GM08714 (cell line): Measurements from ENCODE around the gene TMEM222.

Source experiments
- H3K4me3 ChIP-seq: fragments of 200-500 bp; sonication (Bioruptor generic); 2 replicates; pipeline ENCODE4 v1.5.1; 2014; ENCODE audit warnings: mild to moderate bottlenecking, low read length, inconsistent platforms
- ZNF274 ChIP-seq: IDR thresholded peaks from 2 replicates; pipeline ENCODE4 v1.6.1; 2012; ENCODE audit warnings: mild to moderate bottlenecking, low read depth, low read length

TMEM222 gene

GRCh38 chr1:27342391-27342777 is 20.4 kb downstream of the TMEM222 start:
- TF ChIP-seq ZNF274, result no peak
- peak overlapping the region; percentile 68; the same call in 1 of the 2 replicates for H3K4me3 ChIP-seq

GRCh38 chr1:27342778-27343638 is 21.0 kb downstream of the TMEM222 start:
- TF ChIP-seq ZNF274, result no peak
- peak overlapping the region; percentile 68; the same call in 1 of the 2 replicates for H3K4me3 ChIP-seq

- H3K4me3 ChIP-seq, result peak overlapping the region; percentile 68; the same call in 1 of the 2 replicates
- TF ChIP-seq ZNF274, result no peak
Measured at GRCh38 chr1:27343639-27344025, 21.7 kb downstream of the TMEM222 start.

GRCh38 chr1:27345272-27345671 is 23.3 kb downstream of the TMEM222 start:
- TF ChIP-seq ZNF274, result no peak
- no peak overlapping the region for H3K4me3 ChIP-seq

GRCh38 chr1:27346357-27346756 is 24.4 kb downstream of the TMEM222 start:
- H3K4me3 ChIP-seq, result no peak overlapping the region
- TF ChIP-seq ZNF274, result no peak

- H3K4me3 ChIP-seq, result no peak overlapping the region
- no peak for TF ChIP-seq ZNF274
Measured at GRCh38 chr1:27346991-27347624, 25.1 kb downstream of the TMEM222 start.

GRCh38 chr1:27348861-27349783 is 27.2 kb downstream of the TMEM222 start:
- no peak overlapping the region for H3K4me3 ChIP-seq
- no peak for TF ChIP-seq ZNF274

- TF ChIP-seq ZNF274, result no peak
- H3K4me3 ChIP-seq, result no peak overlapping the region
Measured at GRCh38 chr1:27349784-27350662, 28.1 kb downstream of the TMEM222 start.

- no peak overlapping the region for H3K4me3 ChIP-seq
- TF ChIP-seq ZNF274, result no peak
Measured at GRCh38 chr1:27350663-27351540, 28.9 kb downstream of the TMEM222 start.

GRCh38 chr1:27351541-27352107 is 29.7 kb downstream of the TMEM222 start:
- no peak overlapping the region for H3K4me3 ChIP-seq
- no peak for TF ChIP-seq ZNF274

- TF ChIP-seq ZNF274, result no peak
- H3K4me3 ChIP-seq, result no peak overlapping the region
Measured at GRCh38 chr1:27353166-27353565, 31.2 kb downstream of the TMEM222 start.

GRCh38 chr1:27353629-27354028 is 31.7 kb downstream of the TMEM222 start:
- H3K4me3 ChIP-seq, result no peak overlapping the region
- TF ChIP-seq ZNF274, result no peak
